HepG2 (cell line): Measurements from ENCODE around the gene GALNT1. TPM values are rescaled to one million over a fixed set of nuclear protein-coding genes. Genes with fewer than 3 reads are reported as not detected.

Source experiments
- ATAC-seq: fragments of 200-7000 bp; cut with Tn5 transposase; 3 replicates; pipeline ENCODE4 v1.9.1; 2020; ENCODE audit warnings: mild to moderate bottlenecking, moderate library complexity
- BruUV-seq: library from RNA; stranded (reverse); fragments of 400-500 nt; replicated peaks from 2 replicates; lab custom pipeline; 2021; lab: Mats Ljungman, UMichigan
- CTCF ChIA-PET: fragments of 300-600 bp; formaldehyde crosslinking; extraction: SDS; loops from one replicate; lab custom pipeline; 2021; ENCODE audit warnings: low total read pairs, inconsistent platforms, low intra/inter-chr PET ratio; lab: Yijun Ruan, JAX
- POLR2A ChIA-PET: fragments of 350-600 bp; sonication (Branson Sonifier 250); formaldehyde crosslinking; loops from one replicate; lab custom pipeline; 2020; ENCODE audit warnings: antibody characterized with exemption, inconsistent platforms; lab: Yijun Ruan, JAX
- DNase-seq: peaks from one replicate; pipeline ENCODE4 v3.0.0-alpha.2; 2015; ENCODE audit warnings: low spot score
- FAIRE-seq: peaks from 3 replicates; lab custom pipeline; 2011; peaks lifted over from hg19 to GRCh38; lab: Jason Lieb, UNC
- H2AFZ ChIP-seq: one replicate; pipeline ENCODE4 v1.6.1; 2011; ENCODE audit warnings: low read length, inconsistent platforms
- H3K27ac ChIP-seq: fragments of 300-600 bp; 3 replicates; pipeline ENCODE4 v1.8.0; 2011; ENCODE audit warnings: mixed run types, mild to moderate bottlenecking, mixed read lengths, low read length, inconsistent platforms; ENCODE audit not compliant: insufficient read depth; ENCODE audit errors: extremely low read length
- H3K27me3 ChIP-seq, 2 experiments: fragments of 200-600 bp in 1 of 2; 2 replicates in 1 of 2; 3 replicates in 1 of 2; pipeline versions ENCODE4 v1.6.0 to v1.8.0; 2011; ENCODE audit warnings: low read length in 2 of 2, mild to moderate bottlenecking in 2 of 2, moderate library complexity in 2 of 2, inconsistent platforms in 1 of 2; ENCODE audit not compliant: insufficient read depth in 2 of 2, control insufficient read depth in 1 of 2
- H3K36me3 ChIP-seq, 2 experiments: fragments of 200-600 bp in 1 of 2; replicated peaks in 1 of 2; 2 replicates in 1 of 2; 3 replicates in 1 of 2; pipeline versions ENCODE4 v1.5.1 to v1.8.0; 2011; ENCODE audit warnings: low read length in 2 of 2, inconsistent platforms in 1 of 2; ENCODE audit not compliant: insufficient read depth in 2 of 2, control insufficient read depth in 1 of 2
- H3K4me1 ChIP-seq: 2 replicates; pipeline ENCODE4 v1.5.1; 2012; ENCODE audit warnings: low read length, inconsistent platforms; ENCODE audit not compliant: insufficient read depth
- H3K4me2 ChIP-seq: 2 replicates; pipeline ENCODE4 v1.6.0; 2011; ENCODE audit warnings: low read depth, low read length, inconsistent platforms
- H3K4me3 ChIP-seq, 3 experiments: fragments of 200-600 bp in 1 of 3; sonication (generic), shearing (Covaris generic) in 1 of 3; replicated peaks in 1 of 3; 2 replicates each; pipeline ENCODE4 v1.5.1; 2011 to 2016; ENCODE audit warnings: low read length in 3 of 3, inconsistent platforms in 2 of 3, low read depth in 2 of 3, mild to moderate bottlenecking in 2 of 3, control low read depth in 1 of 3, mixed read lengths in 1 of 3; ENCODE audit not compliant: insufficient read depth in 1 of 3
- H3K79me2 ChIP-seq: one replicate; pipeline ENCODE4 v1.6.1; 2011; ENCODE audit warnings: low read length, inconsistent platforms; ENCODE audit not compliant: insufficient read depth
- H3K9ac ChIP-seq: 2 replicates; pipeline ENCODE4 v1.6.0; 2011; ENCODE audit warnings: mild to moderate bottlenecking, low read depth, low read length, inconsistent platforms; ENCODE audit not compliant: insufficient read depth
- H3K9me3 ChIP-seq: 2 replicates; pipeline ENCODE4 v1.5.1; 2012; ENCODE audit warnings: mild to moderate bottlenecking, low read length
- H4K20me1 ChIP-seq: 2 replicates; pipeline ENCODE4 v1.6.0; 2011; ENCODE audit warnings: inconsistent platforms, mild to moderate bottlenecking, low read length, moderate library complexity; ENCODE audit not compliant: insufficient read depth
- ARHGAP35 ChIP-seq: sonication (generic); formaldehyde crosslinking; IDR thresholded peaks from 2 replicates; pipeline ENCODE4 v1.9.0; 2022; ENCODE audit warnings: mild to moderate bottlenecking, inconsistent platforms, moderate library complexity, missing genetic modification reagents, borderline replicate concordance
- FOSL2 ChIP-seq: sonication (generic); formaldehyde crosslinking; IDR thresholded peaks from 2 replicates; pipeline ENCODE4 v1.4.0; 2020; ENCODE audit warnings: missing genetic modification reagents
- HOXA5 ChIP-seq: sonication (generic); formaldehyde crosslinking; IDR thresholded peaks from 2 replicates; pipeline ENCODE4 v1.4.0; 2020; ENCODE audit warnings: missing genetic modification reagents
- SAP130 ChIP-seq: IDR thresholded peaks from 2 replicates; pipeline ENCODE4 v1.6.1; 2016; ENCODE audit warnings: low read depth
- ZKSCAN8 ChIP-seq: IDR thresholded peaks from 2 replicates; pipeline ENCODE4 v1.6.1; 2016; ENCODE audit warnings: borderline replicate concordance, missing genetic modification reagents, missing compliant biosample characterization
- ZNF12 ChIP-seq: sonication (generic); formaldehyde crosslinking; IDR thresholded peaks from 2 replicates; pipeline ENCODE4 v1.5.0; 2020; ENCODE audit warnings: missing genetic modification reagents
- ZNF180 ChIP-seq: sonication (generic); formaldehyde crosslinking; IDR thresholded peaks from 2 replicates; pipeline ENCODE4 v1.4.0; 2020; ENCODE audit warnings: low read depth, missing genetic modification reagents, borderline replicate concordance
- WGBS: methylation state at CpG from one replicate; pipeline ENCODE4 v1.1.6; 2017; ENCODE audit warnings: low lambda C conversion rate; 5-methylcytosine and 5-hydroxymethylcytosine counted together
- in situ Hi-C: cut with HindIII; loops from 2 replicates; pipeline ENCODE4 v1.10.0; 2017; ENCODE audit warnings: low pct_unique_long_range_greater_than_20kb; ENCODE audit not compliant: extremely low pct_ligation_motif_present
- intact Hi-C: fragments of 100-400 bp; cut with micrococcal nuclease; formaldehyde crosslinking; loops from one replicate; pipeline ENCODE4 v1.10.0; 2022; ENCODE audit not compliant: unreplicated experiment
- polyA plus RNA-seq, 8 experiments: library from polyadenylated mRNA; depleted of rRNA in 3 of 8; stranded (reverse) in 7 of 8; unstranded in 1 of 8; fragments of >200 nt; fragmentation: Illumina TruSeq in 4 of 8; extraction: Trizol in 4 of 8; gene quantifications; 2 replicates each; pipeline versions ENCODE4 v1.2.1 to v1.2.3, GENCODE V29; 2011 to 2016; ENCODE audit warnings: low read depth in 4 of 8, missing spikeins in 1 of 8, mixed read lengths in 1 of 8; ENCODE audit not compliant: insufficient read depth in 1 of 8
- total RNA-seq, 5 experiments: library from RNA; depleted of rRNA; stranded (reverse); fragments of >200 nt; fragmentation: Illumina TruSeq; extraction: Trizol; gene quantifications; 2 replicates each; pipeline ENCODE4 v1.2.3, GENCODE V29; 2016; ENCODE audit warnings: low read depth in 1 of 5
- TF ChIP-seq, protein P1 (sequence below): IDR thresholded peaks from 2 replicates; pipeline ENCODE4 v1.6.1; 2016; ENCODE audit warnings: low read depth, borderline replicate concordance

The GALNT1 gene
- total and polyA plus RNA-seq, 2 of the 13 experiments (the other 11 are each of a cell fraction or from before 2014, with no cell fraction given), result 41.1 to 100 TPM

DNA sequence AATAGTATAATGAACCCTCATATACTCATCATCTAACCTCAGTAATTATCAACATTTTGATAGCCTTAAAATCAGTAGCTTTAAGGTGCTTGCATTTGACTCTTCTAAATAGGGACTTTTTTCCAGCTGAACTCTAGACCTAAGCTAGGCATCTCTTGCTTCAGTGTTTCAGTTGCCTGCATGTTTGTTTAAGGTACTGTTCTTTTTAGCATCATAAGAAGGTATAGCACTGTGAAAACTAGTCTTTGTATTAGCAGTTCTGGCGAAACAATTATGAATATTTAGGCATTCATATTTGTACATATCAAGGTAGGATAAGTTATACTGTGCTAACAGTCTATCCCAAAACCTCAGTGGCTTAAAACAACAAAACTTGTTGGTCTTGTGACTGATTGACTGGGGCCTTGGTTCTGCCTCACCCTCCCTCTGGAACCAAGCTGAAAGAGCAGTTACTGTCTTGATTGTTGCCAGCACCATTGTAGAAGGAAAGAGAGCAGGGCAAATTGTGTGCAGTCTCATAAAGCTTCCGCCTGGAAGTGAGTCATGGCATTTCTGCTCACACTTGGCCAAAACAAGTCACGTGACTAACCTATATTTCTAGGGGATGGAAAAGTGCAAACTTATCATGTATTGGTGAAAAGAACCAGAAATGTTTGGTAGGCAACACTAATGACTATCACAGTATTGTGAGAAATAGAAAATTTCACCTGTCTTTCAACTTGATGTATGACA, 24.3 kb downstream of the GALNT1 start:
- ChIA-PET CTCF (no interaction called here), POLR2A (no interaction called here)
- BruUV-seq, result no TSS peak
- H4K20me1 ChIP-seq, result no peaks in the 10 kb centered on the region
- no peak for FAIRE-seq
- TF ChIP-seq ZNF12 (peak; percentile 100), FOSL2 (CRISPR knock-in tag) (0 out of 2 replicates have a peak, but pooled peaks have one; percentile 12), SAP130 (CRISPR knock-in tag) (no peak)
- 84% methylated on average over 3 of the region's 3 CpGs for WGBS
- no peak overlapping the region for H3K4me3 ChIP-seq
- no peaks in the 10 kb centered on the region for H3K36me3 ChIP-seq
- H2AFZ ChIP-seq, result no peak overlapping the region
- no peak overlapping the region for H3K9ac ChIP-seq
- no peak overlapping the region for H3K27ac ChIP-seq
- no peak overlapping the region for H3K4me2 ChIP-seq
- intact Hi-C loops, result no loop called here
- H3K4me1 ChIP-seq, result peaks cover 17% of the 10 kb centered on the region
- peaks cover 19% of the 10 kb centered on the region for H3K9me3 ChIP-seq
- peaks cover 54% of the 10 kb centered on the region for H3K79me2 ChIP-seq
- ATAC-seq, result no peak
- no peak for DNase-seq
- in situ Hi-C loops, result no loop called here
- no peaks in the 10 kb centered on the region for H3K27me3 ChIP-seq

DNA sequence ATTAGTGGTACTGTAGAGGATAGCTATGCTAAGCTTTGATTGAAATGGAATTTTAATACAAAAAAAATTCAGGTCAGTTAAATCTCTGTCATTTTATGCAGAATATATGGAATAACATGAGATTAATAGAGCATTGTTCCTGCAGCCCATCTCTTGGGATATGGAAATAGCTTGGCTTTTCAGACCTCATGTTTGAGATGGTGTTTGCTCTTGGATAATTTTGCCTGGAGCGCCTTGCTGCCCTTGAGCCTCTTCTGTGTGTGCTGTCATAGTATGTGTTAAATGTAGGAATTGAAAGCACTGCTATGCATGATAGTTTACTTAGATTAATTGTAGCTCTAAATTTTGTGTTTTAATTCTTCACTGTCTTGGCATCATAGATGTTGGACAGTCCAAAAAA, 27.7 kb downstream of the GALNT1 start:
- ChIA-PET POLR2A (no interaction called here), CTCF (no interaction called here)
- no peaks in the 10 kb centered on the region for H4K20me1 ChIP-seq
- DNase-seq (no peak), ATAC-seq (no peak), FAIRE-seq (no peak)
- intact Hi-C loops, result no loop called here
- H3K4me1 ChIP-seq, result peaks cover 14% of the 10 kb centered on the region; the same call in 1 of the 2 replicates
- H3K27me3 ChIP-seq, result no peaks in the 10 kb centered on the region
- BruUV-seq, result no TSS peak
- in situ Hi-C loops, result no loop called here
- 100% methylated on average over 1 of the region's 1 CpG for WGBS
- TF ChIP-seq ARHGAP35 (CRISPR knock-in tag), result no peak
- no peak for TF ChIP-seq ZKSCAN8 (CRISPR knock-in tag)
- no peak for TF ChIP-seq ZNF180 (CRISPR knock-in tag)
- TF ChIP-seq, protein P1, sequence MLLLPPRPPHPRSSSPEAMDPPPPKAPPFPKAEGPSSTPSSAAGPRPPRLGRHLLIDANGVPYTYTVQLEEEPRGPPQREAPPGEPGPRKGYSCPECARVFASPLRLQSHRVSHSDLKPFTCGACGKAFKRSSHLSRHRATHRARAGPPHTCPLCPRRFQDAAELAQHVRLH, result no peak
- no peak for TF ChIP-seq HOXA5 (CRISPR knock-in tag)
- H3K9me3 ChIP-seq, result no peaks in the 10 kb centered on the region
- H3K4me3 ChIP-seq, result no peak overlapping the region
- no peak overlapping the region for H3K4me2 ChIP-seq
- no peak overlapping the region for H3K27ac ChIP-seq
- H2AFZ ChIP-seq, result no peak overlapping the region
- H3K9ac ChIP-seq, result no peak overlapping the region
- peaks cover 34% of the 10 kb centered on the region for H3K79me2 ChIP-seq
- H3K36me3 ChIP-seq, result no peaks in the 10 kb centered on the region
